Right renal cortex interstitium (tissue), 3 donors: ENCODE results near the gene BABAM1. TPM values are rescaled to one million over a fixed set of nuclear protein-coding genes. Genes with fewer than 3 reads are reported as not detected.

ENCODE experiments used
- DNase-seq, 3 donors: peaks; one replicate each; pipeline ENCODE4 v3.0.0-alpha.2; 2013; ENCODE audit warnings: low read depth in 3 of 3, low spot score in 2 of 3
- polyA plus RNA-seq, 3 donors: library from polyadenylated mRNA; unstranded; fragments of 120-200 nt; gene quantifications; one replicate each; pipeline ENCODE4 v1.2.1, GENCODE V29; 2013; ENCODE audit not compliant: insufficient read length in 3 of 3

Gene BABAM1
- polyA plus RNA-seq, 3 donors: 94.8 to 113 (median 97.1) TPM

DNA sequence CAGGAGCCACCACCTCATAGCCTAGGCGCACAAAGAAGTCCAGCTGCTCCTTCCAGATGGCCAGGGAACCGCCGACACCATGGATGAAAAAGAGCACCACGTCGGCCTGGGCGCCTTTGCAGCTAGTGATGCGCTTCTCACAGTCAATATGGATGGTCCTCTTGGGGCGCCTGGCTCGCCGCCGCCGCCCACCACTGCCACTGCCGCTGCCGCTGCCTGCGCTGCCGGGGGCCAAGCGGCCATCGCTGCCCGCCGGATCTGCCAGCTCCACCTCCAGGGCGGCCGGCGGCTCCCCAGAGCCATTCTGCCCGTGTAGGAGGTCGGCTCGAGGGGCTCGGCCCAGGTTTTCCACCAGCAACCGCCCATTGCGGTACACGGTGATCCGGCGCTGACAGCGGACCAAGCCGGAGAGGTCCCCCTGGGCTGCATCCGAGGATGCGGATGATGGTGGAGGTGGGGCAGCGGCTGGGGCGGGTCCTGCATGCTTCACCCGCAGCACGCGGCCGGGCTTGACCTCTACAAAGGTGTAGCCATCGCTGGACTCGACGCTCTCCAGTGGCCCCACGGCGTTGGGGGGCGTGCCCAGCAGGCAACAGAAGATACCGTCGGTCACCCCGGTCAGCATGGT lies 33.9 kb downstream of the BABAM1 start:
- DNase-seq: no peak

GRCh38 chr19:17302391-17303166 lies 35.3 kb downstream of the BABAM1 start:
- no peak for DNase-seq

DNA sequence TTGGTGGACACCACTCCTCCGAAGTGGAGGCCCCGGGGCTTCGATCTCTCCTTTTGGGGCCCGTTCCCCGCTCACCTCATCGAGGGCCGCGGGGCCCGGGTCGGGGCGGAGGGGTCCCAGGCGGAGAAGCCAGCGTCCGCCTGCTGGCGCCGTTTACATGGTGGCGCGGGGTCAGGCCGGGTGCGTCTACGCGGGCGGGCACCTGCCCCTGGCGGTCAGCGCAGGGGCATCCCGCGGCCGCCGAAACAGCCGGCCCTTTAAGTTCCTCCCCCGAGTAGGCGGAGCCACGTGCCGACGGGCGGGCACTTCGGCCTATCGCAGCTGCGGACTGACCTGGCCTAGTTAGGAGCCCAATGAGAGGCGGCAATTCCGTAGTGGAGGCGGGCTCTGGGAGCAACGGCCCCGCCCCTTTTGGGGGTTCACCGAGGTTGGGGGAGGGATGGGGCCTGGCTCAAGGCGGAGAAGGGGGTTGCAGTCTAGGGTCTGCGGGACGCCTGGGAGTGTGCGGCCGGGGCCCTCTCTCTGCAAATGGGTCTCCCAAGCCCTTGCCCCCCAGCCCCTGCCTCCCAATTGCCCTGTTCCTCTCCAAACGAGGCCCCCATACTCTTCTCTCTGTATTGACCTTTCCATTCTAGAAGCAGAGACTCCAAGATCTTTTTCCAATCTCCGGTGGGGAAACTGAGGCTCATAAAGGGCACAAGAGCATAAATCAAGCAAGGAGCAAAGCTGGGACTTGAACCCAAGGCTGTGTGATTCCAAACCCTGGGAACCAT lies 36.1 kb downstream of the BABAM1 start, which contains the start of gene ABHD8:
TSS of gene ABHD8 (minus strand) at position 259 of the 773 bp plus-strand sequence. CDS start 1,809 bp downstream, outside the sequence.
- peak; percentile 86 to 89 (median 87) for DNase-seq

DNA sequence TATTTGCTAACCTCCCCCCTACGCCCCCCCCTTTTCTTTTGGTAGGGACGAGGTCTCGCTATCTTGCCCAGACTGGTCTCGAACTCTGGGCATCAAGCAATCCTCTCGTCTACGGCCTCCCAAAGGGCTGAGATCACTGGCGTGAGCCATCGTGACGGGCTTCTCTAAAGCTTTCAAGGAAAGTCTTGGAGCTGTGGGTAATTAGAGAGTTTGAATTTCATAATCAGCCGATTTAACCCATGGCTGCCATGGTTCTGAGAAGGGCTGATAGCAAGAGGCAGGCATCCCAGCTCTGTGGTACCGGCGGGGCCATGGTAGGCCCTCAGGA lies 36.7 kb downstream of the BABAM1 start:
- no peak for DNase-seq

DNA sequence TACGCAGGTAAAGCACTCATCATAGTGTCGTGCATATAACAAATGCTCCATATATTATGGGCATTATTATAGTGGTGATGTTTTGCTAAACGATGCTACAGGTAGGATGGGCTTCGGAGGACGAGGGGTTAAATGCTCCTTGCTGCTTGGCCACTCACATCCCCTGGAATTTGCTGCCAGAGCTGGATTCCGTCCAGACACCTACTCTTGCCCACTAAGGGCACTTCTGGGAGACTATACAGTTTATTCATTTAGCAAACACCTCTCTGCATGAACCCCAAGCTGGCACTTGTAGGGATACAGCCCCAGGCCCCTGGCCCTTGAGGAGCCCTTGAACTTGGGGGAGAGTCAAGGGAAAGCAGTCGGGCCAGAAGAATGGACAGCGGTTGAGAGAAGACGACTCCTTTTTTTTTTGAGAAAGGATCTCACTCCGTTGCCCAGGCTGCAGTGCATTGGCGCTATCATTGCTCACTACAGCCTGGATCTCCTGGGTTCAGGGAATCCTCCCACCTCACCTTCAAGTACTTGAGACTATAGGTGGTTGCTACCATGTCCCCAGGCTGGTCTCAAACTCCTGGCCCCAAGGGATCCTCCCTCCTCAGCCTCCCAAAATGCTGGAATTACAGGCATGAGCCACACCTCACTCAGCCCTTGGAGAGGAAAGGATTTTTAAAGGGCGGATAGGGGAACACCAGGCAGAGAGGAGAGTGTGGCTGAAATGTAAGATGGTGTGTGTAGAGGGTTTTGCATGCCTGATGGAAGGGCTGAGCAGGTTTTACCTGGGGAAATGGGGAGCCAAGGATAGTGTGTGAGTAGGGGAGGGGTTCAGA lies 37.4 kb downstream of the BABAM1 start:
- DNase-seq: no peak

GRCh38 chr19:17305216-17305516 lies 37.9 kb downstream of the BABAM1 start:
- no peak for DNase-seq

- DNase-seq: peak; percentile 91 to 94 (median 92)
These were observed 38.5 kb downstream of the BABAM1 start, which contains the start of gene MRPL34 for GRCh38 chr19:17305517-17306284. Gene MRPL34, plus strand, starts transcription at chr19:17305872. Its CDS starts 21 bp downstream, at chr19:17305893.

GRCh38 chr19:17306285-17306714 lies 39.1 kb downstream of the BABAM1 start:
- no peak for DNase-seq

GRCh38 chr19:17307876-17308377 lies 40.7 kb downstream of the BABAM1 start:
- DNase-seq: no peak

DNA sequence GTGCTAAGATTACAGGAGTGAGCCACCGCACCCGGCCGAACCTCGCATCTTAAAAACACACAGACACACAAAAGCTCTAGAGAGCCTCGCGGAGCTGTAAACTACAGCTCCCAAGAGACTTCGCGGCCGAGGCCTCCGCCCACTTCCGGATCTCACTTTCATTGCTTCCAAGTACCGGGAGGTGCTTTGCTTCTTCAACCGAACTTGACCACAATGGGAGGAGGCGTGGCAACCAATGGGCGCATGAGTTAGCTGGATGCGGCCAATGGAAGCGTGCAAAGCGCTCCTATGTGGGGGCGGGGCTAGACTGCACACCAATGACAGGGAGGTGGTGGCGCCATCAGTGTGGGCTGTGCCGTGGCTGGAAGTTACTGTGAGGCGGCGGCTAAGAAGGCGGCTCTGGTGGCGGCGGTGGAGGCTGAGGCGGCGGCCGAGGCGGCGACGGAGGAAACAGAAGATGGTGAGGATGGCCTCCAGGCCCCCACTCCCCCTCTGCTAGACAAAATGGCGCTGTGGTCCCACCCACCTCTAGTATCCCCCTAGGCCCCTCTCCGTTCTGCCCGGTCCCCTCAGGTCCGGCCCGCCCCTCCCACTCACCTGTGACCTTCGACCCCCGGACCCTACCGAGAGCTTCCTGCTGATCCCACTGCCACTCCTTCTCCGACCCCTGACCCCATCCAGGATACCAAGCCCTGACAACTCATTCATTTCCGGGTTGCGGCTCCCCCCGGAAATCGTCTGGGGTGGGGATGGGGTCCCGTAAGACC lies 42.1 kb downstream of the BABAM1 start, which contains the start of gene DDA1:
TSS of gene DDA1 (plus strand) at position 366 of the 767 bp plus-strand sequence. CDS start at position 458, 92 bp downstream.
- DNase-seq: peak; percentile 97 to 99 (median 99)

- DNase-seq: no peak
These were observed 42.8 kb downstream of the BABAM1 start for GRCh38 chr19:17309965-17310461.

DNA sequence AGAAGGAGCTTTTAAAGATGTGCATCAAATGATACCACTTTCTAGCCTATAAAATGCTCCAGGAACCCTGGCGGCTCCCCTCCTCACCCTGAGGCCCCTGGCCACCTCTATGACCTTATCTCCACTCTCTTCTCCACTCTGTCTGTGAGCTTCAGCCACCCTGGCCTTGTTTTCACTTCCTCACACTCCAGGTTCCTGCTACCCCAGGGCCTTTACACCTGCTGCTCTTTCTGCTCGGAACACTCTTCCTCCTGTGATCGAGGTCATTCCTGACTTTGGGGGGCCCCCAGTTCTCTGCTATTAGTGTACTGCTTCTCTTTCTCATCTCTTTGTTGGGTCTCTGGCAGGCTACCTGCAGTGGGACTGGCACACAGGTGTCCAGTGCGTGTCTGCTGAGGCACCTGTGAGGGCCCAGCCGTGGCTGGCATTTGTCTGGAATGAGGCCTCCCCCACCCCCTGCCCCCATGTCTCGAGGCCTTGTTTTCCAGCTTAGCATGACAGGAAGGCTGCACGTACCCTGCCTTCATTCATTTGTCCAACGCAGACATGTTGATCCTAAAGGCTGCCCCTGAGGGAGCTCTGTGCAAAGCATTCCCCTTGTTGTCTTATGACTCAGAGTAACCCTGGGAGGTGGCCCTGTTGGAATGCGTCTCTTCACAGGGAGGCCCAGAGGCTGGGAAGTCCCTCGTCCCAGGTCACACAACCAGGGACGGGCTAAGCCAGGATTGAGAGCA lies 44.4 kb downstream of the BABAM1 start:
- DNase-seq: no peak

GRCh38 chr19:17312189-17313113 lies 45.2 kb downstream of the BABAM1 start:
- DNase-seq: no peak

DNA sequence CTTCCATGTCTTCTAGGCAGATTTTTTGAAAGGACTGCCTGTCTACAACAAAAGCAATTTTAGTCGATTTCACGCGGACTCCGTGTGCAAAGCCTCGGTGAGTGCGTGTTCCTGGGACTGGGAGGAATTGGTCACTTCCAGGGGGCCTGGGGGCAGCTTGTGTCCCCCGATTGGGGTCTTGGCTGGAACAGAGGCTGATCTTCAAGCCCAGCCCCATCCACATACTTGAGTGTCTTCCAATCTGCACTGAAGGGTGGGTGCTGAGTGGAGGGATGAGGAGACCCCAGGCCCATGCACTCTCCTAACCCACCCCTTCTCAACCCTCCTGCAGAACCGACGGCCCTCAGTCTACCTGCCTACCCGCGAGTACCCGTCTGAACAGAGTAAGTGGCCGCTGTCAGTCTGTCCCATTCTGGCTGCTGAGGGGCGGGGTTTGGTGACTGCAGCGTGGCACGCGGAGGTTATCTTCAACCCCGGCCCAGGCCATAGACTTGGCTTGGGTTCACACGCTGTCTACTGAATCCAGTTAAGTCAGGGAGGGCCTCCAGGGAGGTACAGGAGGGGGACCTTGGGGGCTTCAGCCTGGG lies 46.9 kb downstream of the BABAM1 start:
- no peak for DNase-seq

DNA sequence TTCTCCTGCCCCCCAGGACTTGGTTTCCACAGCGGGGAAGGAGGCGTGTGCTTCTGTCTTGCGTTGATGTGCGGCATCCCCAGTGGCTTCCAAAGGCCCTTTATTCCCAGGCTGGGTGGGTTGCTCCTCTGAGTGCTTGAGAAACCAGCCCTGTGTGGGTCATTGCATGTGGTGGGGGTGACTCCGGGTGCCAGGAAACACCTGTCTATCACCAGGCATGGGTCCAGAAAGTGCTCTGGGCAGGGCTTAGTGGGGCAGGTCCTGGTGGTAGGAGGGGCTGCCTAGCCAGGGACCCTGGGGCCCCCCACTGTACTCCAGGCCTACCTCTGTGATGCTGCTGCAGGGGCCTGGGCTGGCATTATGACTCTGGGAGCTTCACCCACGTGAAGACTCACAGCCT lies 51.7 kb downstream of the BABAM1 start:
- no peak for DNase-seq

- no peak for DNase-seq
These were observed 52.4 kb downstream of the BABAM1 start for GRCh38 chr19:17319473-17320238.
